HL-60 (cell line): ENCODE results near the gene ARHGAP26.

ENCODE experiments used
- CTCF ChIP-seq: IDR thresholded peaks from one replicate; pipeline ENCODE4 v1.5.1; 2011; ENCODE audit warnings: low read length, control low read depth, inconsistent platforms; ENCODE audit not compliant: insufficient read depth
- REST ChIP-seq: IDR thresholded peaks from 2 replicates; pipeline ENCODE4 v1.6.1; 2012; ENCODE audit warnings: low read depth; ENCODE audit not compliant: insufficient replicate concordance

- TF ChIP-seq CTCF (no peak), REST (no peak)
Observed at GRCh38 chr5:143277536-143277935, 507.4 kb downstream of the ARHGAP26 start.
